Esophagus muscularis mucosa (tissue), 4 donors: Measurements from ENCODE around the gene PIGX. TPM values are rescaled to one million over a fixed set of nuclear protein-coding genes. Genes with fewer than 3 reads are reported as not detected.

Experiments used
- DNase-seq: peaks from one replicate; pipeline ENCODE4 v3.0.0-alpha.2; 2017; ENCODE audit errors: extremely low spot score
- H3K27ac ChIP-seq, 4 donors: fragments of 200-600 bp; sonication (generic); replicated peaks in 1 of 4; 1 replicate in 3 of 4; 2 replicates in 1 of 4; pipeline ENCODE4 v1.5.1; 2016 to 2019; ENCODE audit warnings: mild to moderate bottlenecking in 1 of 4
- H3K27me3 ChIP-seq, 4 donors: fragments of 200-600 bp; sonication (generic); one replicate each; pipeline versions ENCODE4 v1.5.1 to v1.6.0; 2016 to 2019
- H3K36me3 ChIP-seq, 4 donors: fragments of 200-600 bp; sonication (generic); one replicate each; pipeline ENCODE4 v1.5.1; 2016 to 2019
- H3K4me1 ChIP-seq, 4 donors: fragments of 200-600 bp; sonication (generic); one replicate each; pipeline ENCODE4 v1.5.1; 2016 to 2019
- H3K4me3 ChIP-seq, 4 donors: fragments of 200-600 bp; sonication (generic); 1 replicate in 2 of 4; 2 replicates in 2 of 4; pipeline ENCODE4 v1.5.1; 2016 to 2019; ENCODE audit warnings: mild to moderate bottlenecking in 4 of 4, moderate library complexity in 1 of 4
- H3K9me3 ChIP-seq, 4 donors: fragments of 200-600 bp; sonication (generic); 1 replicate in 3 of 4; 2 replicates in 1 of 4; pipeline ENCODE4 v1.5.1; 2016 to 2019
- CTCF ChIP-seq, 3 experiments: fragments of 200-600 bp in 2 of 3; fragments of 450-650 bp in 1 of 3; sonication (generic) in 2 of 3; IDR thresholded peaks; one replicate each; pipeline ENCODE4 v1.5.1; 2017 to 2019; ENCODE audit warnings: antibody characterized with exemption in 3 of 3, mild to moderate bottlenecking in 2 of 3, moderate library complexity in 1 of 3
- EP300 ChIP-seq: sonication (generic); formaldehyde crosslinking; IDR thresholded peaks from one replicate; pipeline ENCODE4 v1.6.1; 2017; ENCODE audit warnings: antibody characterized with exemption
- POLR2A ChIP-seq: fragments of 450-650 bp; IDR thresholded peaks from one replicate; pipeline ENCODE4 v1.6.1; 2017; ENCODE audit warnings: antibody characterized with exemption, moderate library complexity, mild to moderate bottlenecking, low read depth
- POLR2AphosphoS5 ChIP-seq, 2 donors: sonication (generic); formaldehyde crosslinking; IDR thresholded peaks; one replicate each; pipeline ENCODE4 v1.6.1; 2017; ENCODE audit warnings: antibody characterized with exemption in 2 of 2
- WGBS: methylation state at CpG from one replicate; pipeline ENCODE4 v1.1.5; 2018; 5-methylcytosine and 5-hydroxymethylcytosine counted together
- intact Hi-C: fragments of 100-400 bp; cut with DNase I; formaldehyde crosslinking; loops from one replicate; pipeline ENCODE4 v1.15.1; 2023
- total RNA-seq, 4 donors: library from RNA; depleted of rRNA; stranded (reverse); fragments of >200 nt; gene quantifications; one replicate each; pipeline versions ENCODE4 v1.1.0 to v1.2.1, GENCODE V29; 2016

The PIGX gene
- total RNA-seq, 4 donors from 2014 or later = 23.0 to 31.6 (median 25.2) TPM

- 65% methylated on average over 5 of the region's 5 CpGs for WGBS
- Histone ChIP-seq H3K4me3 (no peak overlapping the region), H3K36me3 (no peaks in the 10 kb centered on the region), H3K27me3 (no peaks in the 10 kb centered on the region), H3K27ac (no peak overlapping the region), H3K9me3 (no peaks in the 10 kb centered on the region), H3K4me1 (peaks cover 2 to 5% (median 4%) of the 10 kb centered on the region in 4 donors)
- DNase-seq = no peak
- TF ChIP-seq POLR2AphosphoS5 (IDR thresholded peaks at IDR 0.05) (no peak), EP300 (no peak), POLR2A (no peak), CTCF (IDR thresholded peaks at IDR 0.05) (no peak)
- intact Hi-C loops = no loop called here
These were observed 5.8 kb upstream of the PIGX start for GRCh38 chr3:196706327-196706726.

GRCh38 chr3:196706731-196707130, 5.4 kb upstream of the PIGX start:
- no peak for TF ChIP-seq POLR2AphosphoS5 (IDR thresholded peaks at IDR 0.05)
- TF ChIP-seq POLR2A = no peak
- TF ChIP-seq CTCF (IDR thresholded peaks at IDR 0.05) = no peak
- TF ChIP-seq EP300 = no peak
- Histone ChIP-seq H3K9me3 (no peaks in the 10 kb centered on the region), H3K36me3 (no peaks in the 10 kb centered on the region), H3K4me1 (peaks cover 5 to 8% (median 8%) of the 10 kb centered on the region in 4 donors), H3K4me3 (no peak overlapping the region), H3K27me3 (no peaks in the 10 kb centered on the region), H3K27ac (no peak overlapping the region)
- no peak for DNase-seq
- 96% methylated on average over 4 of the region's 4 CpGs for WGBS
- intact Hi-C loops = no loop called here

- H3K27ac ChIP-seq = no peak overlapping the region
- no peaks in the 10 kb centered on the region for H3K9me3 ChIP-seq
- no peaks in the 10 kb centered on the region for H3K27me3 ChIP-seq
- H3K4me1 ChIP-seq = peaks cover 5 to 9% (median 8%) of the 10 kb centered on the region in 4 donors
- TF ChIP-seq POLR2AphosphoS5 (IDR thresholded peaks at IDR 0.05) (no peak), EP300 (no peak), POLR2A (no peak), CTCF (IDR thresholded peaks at IDR 0.05) (no peak)
- intact Hi-C loops = no loop called here
- no peak overlapping the region for H3K4me3 ChIP-seq
- H3K36me3 ChIP-seq = no peaks in the 10 kb centered on the region
- 94% methylated on average over 8 of the region's 8 CpGs for WGBS
- no peak for DNase-seq
These were observed 4.6 kb upstream of the PIGX start for GRCh38 chr3:196707566-196707965.

GRCh38 chr3:196708467-196708866, 3.7 kb upstream of the PIGX start:
- Histone ChIP-seq H3K4me3 (no peak overlapping the region), H3K36me3 (no peaks in the 10 kb centered on the region), H3K27ac (no peak overlapping the region), H3K27me3 (no peaks in the 10 kb centered on the region), H3K9me3 (no peaks in the 10 kb centered on the region), H3K4me1 (peaks cover 11 to 17% (median 15%) of the 10 kb centered on the region in 4 donors)
- DNase-seq = no peak
- 94% methylated on average over 7 of the region's 7 CpGs for whole genome bisulfite sequencing
- TF ChIP-seq POLR2A (no peak), EP300 (no peak), CTCF (IDR thresholded peaks at IDR 0.05) (no peak), POLR2AphosphoS5 (IDR thresholded peaks at IDR 0.05) (no peak)
- intact Hi-C loops = no loop called here
